C4-2B (cell line): ENCODE results near the gene GIT1.

Experiments used
- ZFX ChIP-seq: fragments of 450-650 bp; IDR thresholded peaks from 2 replicates; pipeline ENCODE4 v1.6.1; 2017
- TF ChIP-seq, protein P1 (sequence below): fragments of 450-650 bp; conservative IDR thresholded peaks from 2 replicates; pipeline ENCODE4 v1.5.1; 2017; ENCODE audit warnings: mild to moderate bottlenecking

DNA sequence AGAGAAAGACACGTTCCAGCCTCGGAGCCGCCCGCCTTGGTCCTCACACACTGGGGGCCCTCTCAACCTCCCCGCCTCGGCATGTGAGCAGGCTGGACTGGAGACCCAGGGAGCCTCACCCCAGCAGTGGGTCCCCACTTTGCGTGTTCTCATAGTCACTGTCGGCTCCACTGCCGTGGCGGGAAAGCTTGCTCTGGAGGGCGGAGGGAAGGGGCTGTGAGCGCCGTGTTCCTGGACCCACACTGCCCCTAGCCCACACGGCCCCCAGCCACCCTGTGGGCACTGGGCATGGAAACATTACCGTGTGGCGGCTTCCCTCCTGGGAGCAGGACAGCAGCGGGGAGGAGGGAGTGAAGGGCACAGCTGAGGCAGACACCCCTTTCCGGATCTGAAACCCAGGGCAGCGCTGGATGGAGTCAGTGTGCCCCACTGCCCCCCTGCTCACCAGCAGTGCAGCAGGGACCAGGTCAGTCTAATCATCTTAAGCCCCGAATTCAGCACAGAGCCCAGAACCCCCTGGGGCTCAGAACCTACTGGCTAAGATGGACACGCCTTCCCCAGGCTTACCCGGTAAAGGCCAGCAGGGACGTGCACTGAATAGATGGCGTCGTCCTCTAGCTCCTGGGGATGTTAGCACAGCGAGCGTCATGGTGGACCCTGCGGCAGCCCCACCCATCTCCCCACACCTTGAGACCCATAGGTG is 13.8 kb downstream of the GIT1 start:
- TF ChIP-seq, protein P1, sequence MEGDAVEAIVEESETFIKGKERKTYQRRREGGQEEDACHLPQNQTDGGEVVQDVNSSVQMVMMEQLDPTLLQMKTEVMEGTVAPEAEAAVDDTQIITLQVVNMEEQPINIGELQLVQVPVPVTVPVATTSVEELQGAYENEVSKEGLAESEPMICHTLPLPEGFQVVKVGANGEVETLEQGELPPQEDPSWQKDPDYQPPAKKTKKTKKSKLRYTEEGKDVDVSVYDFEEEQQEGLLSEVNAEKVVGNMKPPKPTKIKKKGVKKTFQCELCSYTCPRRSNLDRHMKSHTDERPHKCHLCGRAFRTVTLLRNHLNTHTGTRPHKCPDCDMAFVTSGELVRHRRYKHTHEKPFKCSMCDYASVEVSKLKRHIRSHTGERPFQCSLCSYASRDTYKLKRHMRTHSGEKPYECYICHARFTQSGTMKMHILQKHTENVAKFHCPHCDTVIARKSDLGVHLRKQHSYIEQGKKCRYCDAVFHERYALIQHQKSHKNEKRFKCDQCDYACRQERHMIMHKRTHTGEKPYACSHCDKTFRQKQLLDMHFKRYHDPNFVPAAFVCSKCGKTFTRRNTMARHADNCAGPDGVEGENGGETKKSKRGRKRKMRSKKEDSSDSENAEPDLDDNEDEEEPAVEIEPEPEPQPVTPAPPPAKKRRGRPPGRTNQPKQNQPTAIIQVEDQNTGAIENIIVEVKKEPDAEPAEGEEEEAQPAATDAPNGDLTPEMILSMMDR: no peak
- TF ChIP-seq ZFX: no peak
